ENCODE results near the gene ZMYM3.

ZMYM3 gene

GRCh38 chrX:71195964-71196649 lies 57.8 kb downstream of the ZMYM3 start:
- H2BK12ac ChIP-seq (ENCODE audit: low read length): no peak overlapping the region
- no peak overlapping the region for H3K4me2 ChIP-seq (ENCODE audit: low read length)
- H3K9ac ChIP-seq (ENCODE audit: low read length): no peak overlapping the region
- H3K79me2 ChIP-seq (ENCODE audit: control insufficient read depth, insufficient read depth, low read length, poor library complexity): no peaks in the 10 kb centered on the region
- H3K4me3 ChIP-seq (ENCODE audit: low read depth, low read length): no peak overlapping the region
- H3K27ac ChIP-seq (ENCODE audit: low read depth, low read length): no peak overlapping the region
- no peak overlapping the region for H3K14ac ChIP-seq (ENCODE audit: low read length)
- H2AFZ ChIP-seq (ENCODE audit: insufficient read depth, low read length, poor library complexity): no peak overlapping the region
- H2BK120ac ChIP-seq (ENCODE audit: insufficient read depth, low read length, poor library complexity): no peak overlapping the region
- no peak for DNase-seq
- WGBS (ENCODE audit: extremely low coverage, insufficient coverage, insufficient read length): no CpG with 5 or more reads among the region's 4 CpGs
- no peaks in the 10 kb centered on the region for H3K36me3 ChIP-seq (ENCODE audit: control insufficient read depth in 1 of 2, insufficient read depth in 2 of 2, low read length in 2 of 2)
- no peak overlapping the region for H4K12ac ChIP-seq (ENCODE audit: low read depth, low read length)
- no peak overlapping the region for H2BK5ac ChIP-seq (ENCODE audit: low read depth, low read length, poor library complexity)
- no peaks in the 10 kb centered on the region for H3K79me1 ChIP-seq (ENCODE audit: low read length)
- H4K8ac ChIP-seq (ENCODE audit: low read depth, low read length): no peak overlapping the region
- H3K4me1 ChIP-seq (ENCODE audit: control insufficient read depth in 1 of 2, insufficient read depth in 2 of 2, low read length in 2 of 2): no peaks in the 10 kb centered on the region
- no peaks in the 10 kb centered on the region for H3K27me3 ChIP-seq (ENCODE audit: insufficient read depth, low read length)
- no peak overlapping the region for H4K91ac ChIP-seq (ENCODE audit: low read depth, low read length)
- no peak overlapping the region for H3K4ac ChIP-seq (ENCODE audit: low read depth, low read length)
- H2AK5ac ChIP-seq (ENCODE audit: low read length): no peak overlapping the region
- H3K18ac ChIP-seq (ENCODE audit: low read length): no peak overlapping the region
- H3K9me3 ChIP-seq (ENCODE audit: insufficient read depth, low read depth, low read length): no peaks in the 10 kb centered on the region
- H3K23ac ChIP-seq (ENCODE audit: low read length): no peak overlapping the region

- Histone ChIP-seq H3K4me3 (ENCODE audit: low read depth, low read length) (no peak overlapping the region), H3K4me1 (ENCODE audit: control insufficient read depth in 1 of 2, insufficient read depth in 2 of 2, low read length in 2 of 2) (no peaks in the 10 kb centered on the region), H2BK120ac (ENCODE audit: insufficient read depth, low read length, poor library complexity) (no peak overlapping the region), H3K27ac (ENCODE audit: low read depth, low read length) (no peak overlapping the region), H2AK5ac (ENCODE audit: low read length) (no peak overlapping the region), H3K9me3 (ENCODE audit: insufficient read depth, low read depth, low read length) (no peaks in the 10 kb centered on the region), H3K18ac (ENCODE audit: low read length) (no peak overlapping the region), H3K14ac (ENCODE audit: low read length) (no peak overlapping the region), H3K79me2 (ENCODE audit: control insufficient read depth, insufficient read depth, low read length, poor library complexity) (no peaks in the 10 kb centered on the region), H4K8ac (ENCODE audit: low read depth, low read length) (no peak overlapping the region), H3K36me3 (ENCODE audit: control insufficient read depth in 1 of 2, insufficient read depth in 2 of 2, low read length in 2 of 2) (no peaks in the 10 kb centered on the region), H2AFZ (ENCODE audit: insufficient read depth, low read length, poor library complexity) (no peak overlapping the region), H3K4me2 (ENCODE audit: low read length) (no peak overlapping the region), H2BK12ac (ENCODE audit: low read length) (no peak overlapping the region), H2BK5ac (ENCODE audit: low read depth, low read length, poor library complexity) (no peak overlapping the region), H3K79me1 (ENCODE audit: low read length) (no peaks in the 10 kb centered on the region), H4K12ac (ENCODE audit: low read depth, low read length) (no peak overlapping the region), H3K27me3 (ENCODE audit: insufficient read depth, low read length) (no peaks in the 10 kb centered on the region), H4K91ac (ENCODE audit: low read depth, low read length) (no peak overlapping the region), H3K9ac (ENCODE audit: low read length) (no peak overlapping the region), H3K23ac (ENCODE audit: low read length) (no peak overlapping the region), H3K4ac (ENCODE audit: low read depth, low read length) (no peak overlapping the region)
- DNase-seq: no peak
Observed at GRCh38 chrX:71191248-71191647, 62.7 kb downstream of the ZMYM3 start.
